NB4 (cell line): ENCODE data around the gene HACD1.

Experiments
- DNase-seq: peaks from one replicate; pipeline ENCODE4 v3.0.0; 2010; ENCODE audit warnings: low read depth
- H3K4me3 ChIP-seq: one replicate; pipeline ENCODE4 v1.5.1; 2011; ENCODE audit warnings: mild to moderate bottlenecking, low read depth, low read length, moderate library complexity
- CTCF ChIP-seq: IDR thresholded peaks from one replicate; pipeline ENCODE4 v1.5.1; 2012; ENCODE audit warnings: low read depth, low read length
- MAX ChIP-seq: IDR thresholded peaks from 2 replicates; pipeline ENCODE4 v1.6.1; 2011; ENCODE audit warnings: low read depth, low read length
- MYC ChIP-seq: IDR thresholded peaks from 2 replicates; pipeline ENCODE4 v1.6.1; 2011; ENCODE audit warnings: low read depth, low read length
- POLR2A ChIP-seq: IDR thresholded peaks from 2 replicates; pipeline ENCODE4 v1.6.1; 2011; ENCODE audit warnings: mild to moderate bottlenecking; ENCODE audit not compliant: insufficient read length; ENCODE audit errors: extremely low read depth

HACD1 gene

GRCh38 chr10:17660921-17661320 is 43.7 kb upstream of the HACD1 start:
- no peak for TF ChIP-seq MYC
- no peak for TF ChIP-seq POLR2A
- no peak for TF ChIP-seq CTCF
- TF ChIP-seq MAX = no peak
- H3K4me3 ChIP-seq = no peak overlapping the region
- no peak for DNase-seq

DNA sequence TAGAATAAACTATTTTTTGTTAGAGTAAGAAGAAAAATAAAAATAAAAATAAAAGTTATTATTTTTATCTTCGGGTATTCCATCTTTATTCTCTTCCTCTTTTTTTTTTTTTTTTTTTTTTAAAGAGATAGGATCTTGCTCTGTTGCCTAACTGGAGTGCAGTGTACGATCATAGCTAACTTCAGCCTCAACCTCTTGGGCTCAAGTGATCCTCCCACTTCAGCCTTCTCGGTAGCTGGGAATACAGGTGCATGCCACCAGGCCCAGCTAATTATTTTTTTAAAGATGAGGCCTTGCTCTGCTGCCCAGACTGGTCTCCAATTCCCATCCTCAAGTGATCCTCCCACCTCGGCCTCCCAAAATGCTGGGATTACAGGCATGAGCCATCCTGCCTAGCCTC is 42.2 kb upstream of the HACD1 start:
- no peak overlapping the region for H3K4me3 ChIP-seq
- DNase-seq = no peak
- TF ChIP-seq POLR2A (no peak), CTCF (no peak), MYC (no peak), MAX (no peak)

DNA sequence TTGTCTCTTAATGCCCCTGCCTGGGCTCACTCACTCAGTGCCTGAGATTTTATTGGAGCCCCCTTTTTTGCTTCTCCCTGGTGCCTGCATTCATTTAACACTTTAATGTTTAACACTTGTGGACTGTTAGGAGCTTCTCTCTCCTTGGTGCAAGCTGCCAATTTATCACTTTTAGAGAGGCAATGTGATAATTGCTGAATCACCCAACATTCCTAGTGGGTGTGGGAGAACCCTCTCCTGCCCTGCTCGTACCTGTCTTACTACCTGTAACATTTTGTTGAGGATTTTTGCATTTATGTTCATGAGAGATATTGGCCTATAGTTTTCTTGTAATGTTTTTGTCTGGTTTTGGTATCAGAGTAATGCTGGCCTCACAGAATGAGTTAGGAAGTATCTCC is 39.9 kb upstream of the HACD1 start:
- no peak for DNase-seq
- H3K4me3 ChIP-seq = no peak overlapping the region
- TF ChIP-seq POLR2A (no peak), CTCF (no peak), MYC (no peak), MAX (no peak)

- TF ChIP-seq MAX (no peak), POLR2A (no peak), MYC (no peak), CTCF (no peak)
- no peak overlapping the region for H3K4me3 ChIP-seq
- DNase-seq = peak; percentile 85
Measured at GRCh38 chr10:17655567-17656146, 38.5 kb upstream of the HACD1 start.

DNA sequence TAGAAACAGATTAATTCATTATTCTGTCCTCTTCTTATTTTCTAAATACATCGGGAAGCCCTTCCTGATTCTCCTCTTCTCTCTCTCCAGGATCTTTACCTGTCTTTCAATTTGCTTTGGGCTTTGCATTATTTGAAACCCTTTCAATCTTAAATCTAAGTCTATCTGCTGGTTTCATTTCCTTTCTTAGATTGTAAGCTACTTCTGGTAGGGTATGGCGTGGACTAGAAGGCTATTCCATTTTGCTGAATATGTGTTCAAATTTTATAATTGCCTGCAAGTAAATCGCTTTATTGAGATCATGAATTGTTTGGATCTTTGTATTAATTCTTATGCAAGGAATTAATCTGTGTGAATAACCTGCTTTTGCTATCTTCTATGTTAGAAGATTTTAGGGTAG is 37.8 kb upstream of the HACD1 start:
- TF ChIP-seq MAX (no peak), CTCF (no peak), MYC (no peak), POLR2A (no peak)
- no peak for DNase-seq
- no peak overlapping the region for H3K4me3 ChIP-seq

DNA sequence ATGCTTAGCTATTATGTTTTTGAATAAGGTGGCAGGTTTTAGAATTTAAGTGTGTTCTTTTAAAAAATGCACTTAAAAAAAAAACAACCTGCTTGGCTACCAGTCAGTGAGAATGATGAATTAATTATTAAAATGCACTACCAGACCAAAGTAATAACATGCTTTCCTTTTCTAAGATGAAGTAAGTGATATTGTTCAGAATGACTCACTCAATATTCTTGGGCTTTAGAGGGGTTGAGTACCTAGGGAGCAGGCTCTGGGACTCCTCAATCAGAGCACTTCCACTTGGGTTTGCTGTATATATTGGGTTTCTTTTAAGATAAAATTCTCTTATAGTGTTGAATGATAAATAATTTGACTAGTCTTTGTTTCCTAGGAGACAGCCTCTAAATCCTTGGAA is 35.4 kb upstream of the HACD1 start:
- no peak for DNase-seq
- TF ChIP-seq CTCF (no peak), POLR2A (no peak), MYC (no peak), MAX (no peak)

More for the DNA sequence above, 35.4 kb upstream of the HACD1 start:
- H3K4me3 ChIP-seq = no peak overlapping the region
